H1 (cell line): ENCODE results near the gene HDAC2. TPM values are rescaled to one million over a fixed set of nuclear protein-coding genes. Genes with fewer than 3 reads are reported as not detected.

Experiments used
- polyA plus RNA-seq, 7 experiments: library from polyadenylated mRNA; depleted of rRNA in 3 of 7; stranded (reverse) in 5 of 7; unstranded in 2 of 7; fragments of >200 nt in 5 of 7; fragments of 200-250 nt in 2 of 7; gene quantifications; 1 replicate in 5 of 7; 2 replicates in 1 of 7; 4 replicates in 1 of 7; pipeline versions ENCODE4 v1.2.1 to v1.2.3, GENCODE V29; 2011 to 2013; ENCODE audit warnings: missing spikeins in 2 of 7, mixed read lengths in 2 of 7
- total RNA-seq: library from RNA; stranded (reverse); fragmentation: NEBNext Ultra II Directional; extraction: Animal tissue kit (Norgen Biotek cat#: 25700); gene quantifications from 2 replicates; pipeline ENCODE4 v1.2.1, GENCODE V29; 2021

The HDAC2 gene
- total and polyA plus RNA-seq, 2 of the 8 experiments (the other 6 are each of a cell fraction or from before 2014, with no cell fraction given): 323 to 374 TPM

Other genes with a start within 250 kb of the HDAC2 start
- 111 and 117 TPM in 2 replicates for gene MARCKS, start 113.8 kb downstream of the HDAC2 start, total RNA-seq
- gene MARCKS, start 113.8 kb downstream of the HDAC2 start, polyA plus RNA-seq (2011; rRNA removed): 18.8 and 26.6 TPM in 2 replicates